ENCODE results near the gene KLK13.

Gene KLK13

GRCh38 chr19:51091895-51092873 is 27.3 kb upstream of the KLK13 start:
- DNase-seq (ENCODE audit: low read depth, low spot score), result no peak

- no peak for DNase-seq (ENCODE audit: low read depth, low spot score)
Measured at GRCh38 chr19:51091126-51091525, 26.2 kb upstream of the KLK13 start.

GRCh38 chr19:51090471-51090870 is 25.6 kb upstream of the KLK13 start:
- DNase-seq (ENCODE audit: low read depth, low spot score), result peak; percentile 20

- no peak for DNase-seq (ENCODE audit: low read depth, low spot score)
Measured at GRCh38 chr19:51089786-51090185, 24.9 kb upstream of the KLK13 start.

- DNase-seq (ENCODE audit: low read depth, low spot score), result no peak
Measured at GRCh38 chr19:51086153-51086850, 21.4 kb upstream of the KLK13 start.

- no peak for DNase-seq (ENCODE audit: low read depth, low spot score)
Measured at GRCh38 chr19:51084505-51084904, 19.6 kb upstream of the KLK13 start.

- no peak for DNase-seq (ENCODE audit: low read depth, low spot score)
Measured at GRCh38 chr19:51083783-51084182, 18.9 kb upstream of the KLK13 start.

GRCh38 chr19:51083181-51083580 is 18.3 kb upstream of the KLK13 start:
- DNase-seq (ENCODE audit: low read depth, low spot score), result no peak

- DNase-seq (ENCODE audit: low read depth, low spot score), result no peak
Measured at GRCh38 chr19:51082611-51083010, 17.7 kb upstream of the KLK13 start, which contains the start of gene KLK14. KLK14 (minus strand) TSS chr19:51082887; CDS start chr19:51082614, 273 bp downstream.

GRCh38 chr19:51081476-51081875 is 16.6 kb upstream of the KLK13 start:
- no peak for DNase-seq (ENCODE audit: low read depth, low spot score)

- no peak for DNase-seq (ENCODE audit: low read depth, low spot score)
Measured at GRCh38 chr19:51079481-51080110, 14.7 kb upstream of the KLK13 start.

GRCh38 chr19:51078731-51079130 is 13.8 kb upstream of the KLK13 start:
- no peak for DNase-seq (ENCODE audit: low read depth, low spot score)

- DNase-seq (ENCODE audit: low read depth, low spot score), result no peak
Measured at GRCh38 chr19:51078104-51078503, 13.2 kb upstream of the KLK13 start.

- no peak for DNase-seq (ENCODE audit: low read depth, low spot score)
Measured at GRCh38 chr19:51076631-51077213, 11.8 kb upstream of the KLK13 start.

- no peak for DNase-seq (ENCODE audit: low read depth, low spot score)
Measured at GRCh38 chr19:51075998-51076397, 11.1 kb upstream of the KLK13 start.

GRCh38 chr19:51071095-51071405 is 6.2 kb upstream of the KLK13 start:
- DNase-seq (ENCODE audit: low read depth, low spot score), result no peak

- no peak for DNase-seq (ENCODE audit: low read depth, low spot score)
Measured at GRCh38 chr19:51070334-51071094, 5.6 kb upstream of the KLK13 start.

- DNase-seq (ENCODE audit: low read depth, low spot score), result no peak
Measured at GRCh38 chr19:51066393-51067186, 1.7 kb upstream of the KLK13 start.

- no peak for DNase-seq (ENCODE audit: low read depth, low spot score)
Measured at GRCh38 chr19:51065221-51065960, 499 bp upstream of the KLK13 start.

- DNase-seq (ENCODE audit: low read depth, low spot score), result no peak
Measured at GRCh38 chr19:51063664-51064063, 1.2 kb downstream of the KLK13 start.

Data from astrocyte of the hippocampus (primary cell).